Measurements from ENCODE around the gene HS3ST4.

HS3ST4 gene

GRCh38 chr16:26120729-26121128, 429.0 kb downstream of the HS3ST4 start:
- DNase-seq: no peak

- no peak for DNase-seq
Observed at GRCh38 chr16:26128296-26128695, 436.5 kb downstream of the HS3ST4 start.

GRCh38 chr16:26129997-26130396, 438.2 kb downstream of the HS3ST4 start:
- no peak for DNase-seq

- no peak for DNase-seq
Observed at GRCh38 chr16:26133416-26134093, 441.8 kb downstream of the HS3ST4 start.

- DNase-seq: no peak
Observed at GRCh38 chr16:26134588-26134987, 442.8 kb downstream of the HS3ST4 start.

- DNase-seq: no peak
Observed at GRCh38 chr16:26137956-26138355, 446.2 kb downstream of the HS3ST4 start.

- DNase-seq: no peak
Observed at GRCh38 chr16:26139091-26139490, 447.3 kb downstream of the HS3ST4 start.

- DNase-seq: no peak
Observed at GRCh38 chr16:26139884-26140283, 448.1 kb downstream of the HS3ST4 start.

GRCh38 chr16:26149364-26150190, 457.8 kb downstream of the HS3ST4 start:
- DNase-seq: no peak

- no peak for DNase-seq
Observed at GRCh38 chr16:26155221-26155620, 463.5 kb downstream of the HS3ST4 start.

- no peak for DNase-seq
Observed at GRCh38 chr16:26157319-26157718, 465.6 kb downstream of the HS3ST4 start.

GRCh38 chr16:26158142-26158759, 466.5 kb downstream of the HS3ST4 start:
- no peak for DNase-seq

- DNase-seq: no peak
Observed at GRCh38 chr16:26161461-26162180, 469.9 kb downstream of the HS3ST4 start.

- no peak for DNase-seq
Observed at GRCh38 chr16:26169473-26169872, 477.7 kb downstream of the HS3ST4 start.

GRCh38 chr16:26175944-26176343, 484.2 kb downstream of the HS3ST4 start:
- no peak for DNase-seq

GRCh38 chr16:26177438-26177837, 485.7 kb downstream of the HS3ST4 start:
- DNase-seq: no peak

- no peak for DNase-seq
Observed at GRCh38 chr16:26178298-26178697, 486.5 kb downstream of the HS3ST4 start.

GRCh38 chr16:26186091-26186615, 494.4 kb downstream of the HS3ST4 start:
- DNase-seq: no peak
